IPS-20b (cell line): ENCODE data around the gene P2RX7.
"Not testable (repeated sequence)": the region's sequence is repeated elsewhere in the genome, so short reads cannot be mapped to it uniquely, and the experiment has no call there.

Source experiments
- H3K27ac ChIP-seq: one replicate; pipeline ENCODE4 v1.5.1; 2013; ENCODE audit warnings: low read length
- H3K27me3 ChIP-seq: 2 replicates; pipeline ENCODE4 v1.6.1; 2013; ENCODE audit warnings: mild to moderate bottlenecking, low read length, inconsistent platforms; ENCODE audit not compliant: insufficient read depth
- H3K36me3 ChIP-seq: 2 replicates; pipeline ENCODE4 v1.6.1; 2013; ENCODE audit warnings: low read depth, mild to moderate bottlenecking, inconsistent platforms, low read length, moderate library complexity; ENCODE audit not compliant: insufficient read depth
- H3K4me1 ChIP-seq: 2 replicates; pipeline ENCODE4 v1.6.1; 2013; ENCODE audit warnings: mild to moderate bottlenecking, control low read depth, inconsistent platforms, low read length, moderate library complexity; ENCODE audit not compliant: insufficient read depth
- H3K4me3 ChIP-seq: 2 replicates; pipeline ENCODE4 v1.5.1; 2013; ENCODE audit warnings: mild to moderate bottlenecking, low read length, inconsistent platforms
- H3K9ac ChIP-seq: 2 replicates; pipeline ENCODE4 v1.6.1; 2013; ENCODE audit warnings: low read depth, mild to moderate bottlenecking, inconsistent platforms, low read length, moderate library complexity
- H3K9me3 ChIP-seq: 2 replicates; pipeline ENCODE4 v1.6.1; 2013; ENCODE audit warnings: mild to moderate bottlenecking, low read depth, low read length, inconsistent platforms; ENCODE audit not compliant: insufficient read depth

Gene P2RX7

GRCh38 chr12:121184984-121185889 is 52.6 kb downstream of the P2RX7 start:
- no peaks in the 10 kb centered on the region for H3K36me3 ChIP-seq

GRCh38 chr12:121186826-121187225 is 54.1 kb downstream of the P2RX7 start:
- Histone ChIP-seq H3K4me1 (no peaks in the 10 kb centered on the region), H3K9me3 (no peaks in the 10 kb centered on the region), H3K27me3 (no peaks in the 10 kb centered on the region), H3K36me3 (no peaks in the 10 kb centered on the region), H3K9ac (no peak overlapping the region), H3K4me3 (no peak overlapping the region), H3K27ac (no peak overlapping the region)

More at GRCh38 chr12:121184984-121185889, 52.6 kb downstream of the P2RX7 start:
- H3K9ac ChIP-seq: no peak overlapping the region
- no peaks in the 10 kb centered on the region for H3K27me3 ChIP-seq
- H3K9me3 ChIP-seq: no peaks in the 10 kb centered on the region
- H3K4me3 ChIP-seq: no peak overlapping the region
- no peak overlapping the region for H3K27ac ChIP-seq
- H3K4me1 ChIP-seq: no peaks in the 10 kb centered on the region

- H3K27ac ChIP-seq: no peak overlapping the region
- no peak overlapping the region for H3K9ac ChIP-seq
- no peak overlapping the region for H3K4me3 ChIP-seq
- H3K9me3 ChIP-seq: no peaks in the 10 kb centered on the region
- H3K4me1 ChIP-seq: no peaks in the 10 kb centered on the region
- H3K27me3 ChIP-seq: no peaks in the 10 kb centered on the region
- no peaks in the 10 kb centered on the region for H3K36me3 ChIP-seq
Observed at GRCh38 chr12:121187501-121187900, 54.8 kb downstream of the P2RX7 start.

GRCh38 chr12:121188227-121188626 is 55.6 kb downstream of the P2RX7 start:
- no peaks in the 10 kb centered on the region for H3K4me1 ChIP-seq
- H3K4me3 ChIP-seq: no peak overlapping the region
- H3K27me3 ChIP-seq: no peaks in the 10 kb centered on the region
- no peaks in the 10 kb centered on the region for H3K36me3 ChIP-seq
- H3K9me3 ChIP-seq: no peaks in the 10 kb centered on the region
- H3K9ac ChIP-seq: no peak overlapping the region
- no peak overlapping the region for H3K27ac ChIP-seq

- Histone ChIP-seq H3K27ac (no peak overlapping the region), H3K4me3 (no peak overlapping the region), H3K9me3 (no peaks in the 10 kb centered on the region), H3K36me3 (no peaks in the 10 kb centered on the region), H3K27me3 (no peaks in the 10 kb centered on the region), H3K4me1 (no peaks in the 10 kb centered on the region), H3K9ac (no peak overlapping the region)
Observed at GRCh38 chr12:121189131-121189530, 56.5 kb downstream of the P2RX7 start.

GRCh38 chr12:121189619-121190155 is 57.0 kb downstream of the P2RX7 start:
- H3K9me3 ChIP-seq: no peaks in the 10 kb centered on the region
- H3K27ac ChIP-seq: no peak overlapping the region
- H3K4me1 ChIP-seq: no peaks in the 10 kb centered on the region
- H3K9ac ChIP-seq: no peak overlapping the region
- H3K27me3 ChIP-seq: no peaks in the 10 kb centered on the region
- no peak overlapping the region for H3K4me3 ChIP-seq
- no peaks in the 10 kb centered on the region for H3K36me3 ChIP-seq

- H3K27ac ChIP-seq: no peak overlapping the region
- H3K9ac ChIP-seq: no peak overlapping the region
- H3K4me1 ChIP-seq: no peaks in the 10 kb centered on the region
Observed at GRCh38 chr12:121190523-121191031, 57.9 kb downstream of the P2RX7 start.

GRCh38 chr12:121191151-121191550 is 58.5 kb downstream of the P2RX7 start:
- no peak overlapping the region for H3K9ac ChIP-seq
- H3K36me3 ChIP-seq: no peaks in the 10 kb centered on the region
- no peaks in the 10 kb centered on the region for H3K4me1 ChIP-seq
- no peaks in the 10 kb centered on the region for H3K27me3 ChIP-seq
- no peak overlapping the region for H3K27ac ChIP-seq
- H3K4me3 ChIP-seq: no peak overlapping the region
- no peaks in the 10 kb centered on the region for H3K9me3 ChIP-seq

More at GRCh38 chr12:121190523-121191031, 57.9 kb downstream of the P2RX7 start:
- Histone ChIP-seq H3K27me3 (no peaks in the 10 kb centered on the region), H3K9me3 (no peaks in the 10 kb centered on the region), H3K36me3 (no peaks in the 10 kb centered on the region), H3K4me3 (no peak overlapping the region)

GRCh38 chr12:121196902-121197301 is 64.2 kb downstream of the P2RX7 start:
- no peak overlapping the region for H3K4me3 ChIP-seq
- H3K9me3 ChIP-seq: no peaks in the 10 kb centered on the region
- no peaks in the 10 kb centered on the region for H3K4me1 ChIP-seq
- H3K9ac ChIP-seq: no peak overlapping the region
- H3K36me3 ChIP-seq: no peaks in the 10 kb centered on the region
- no peaks in the 10 kb centered on the region for H3K27me3 ChIP-seq
- H3K27ac ChIP-seq: no peak overlapping the region

- no peaks in the 10 kb centered on the region for H3K27me3 ChIP-seq
- no peak overlapping the region for H3K27ac ChIP-seq
Observed at GRCh38 chr12:121198949-121199348, 66.3 kb downstream of the P2RX7 start.

GRCh38 chr12:121201140-121201539 is 68.5 kb downstream of the P2RX7 start:
- not testable (repeated sequence) for H3K27ac ChIP-seq, H3K4me3 ChIP-seq, H3K9ac ChIP-seq, H3K4me1 ChIP-seq, H3K27me3 ChIP-seq, H3K36me3 ChIP-seq, H3K9me3 ChIP-seq

More at GRCh38 chr12:121198949-121199348, 66.3 kb downstream of the P2RX7 start:
- Histone ChIP-seq H3K9ac (no peak overlapping the region), H3K4me1 (no peaks in the 10 kb centered on the region), H3K4me3 (no peak overlapping the region), H3K9me3 (no peaks in the 10 kb centered on the region), H3K36me3 (no peaks in the 10 kb centered on the region)
